ENCODE measurements around the gene LMTK2. TPM values are rescaled to one million over a fixed set of nuclear protein-coding genes. Genes with fewer than 3 reads are reported as not detected.

The LMTK2 gene
- total and polyA plus RNA-seq, 2 experiments from 2014 or later = 6.1 to 30.8 TPM

GRCh38 chr7:98214811-98215321 is 108.2 kb downstream of the LMTK2 start (continued):
- TF ChIP-seq ZNF462 (CRISPR knock-in tag; IDR thresholded peaks at IDR 0.05) = no peak

GRCh38 chr7:98215561-98216495 is 109.2 kb downstream of the LMTK2 start:
- H3K27ac Mint-ChIP-seq = no peak overlapping the region
- TF ChIP-seq ETS1 (IDR thresholded peaks at IDR 0.05) = no peak
- no peak for TF ChIP-seq JUNB (IDR thresholded peaks at IDR 0.05; ENCODE audit: unreplicated experiment)
- TF ChIP-seq EZH2phosphoT487 (IDR thresholded peaks at IDR 0.05; ENCODE audit: unreplicated experiment) = no peak
- TF ChIP-seq ZNF331 (CRISPR knock-in tag; IDR thresholded peaks at IDR 0.05; ENCODE audit: low read depth) = no peak
- no peak for TF ChIP-seq ZNF114 (CRISPR knock-in tag; IDR thresholded peaks at IDR 0.05)
- no peak for TF ChIP-seq STAT1 (IDR thresholded peaks at IDR 0.05; ENCODE audit: unreplicated experiment)
- no peak for TF ChIP-seq REST (IDR thresholded peaks at IDR 0.05; ENCODE audit: unreplicated experiment)
- no peak for TF ChIP-seq EZH2 (IDR thresholded peaks at IDR 0.05; ENCODE audit: low read depth, unreplicated experiment)

More at GRCh38 chr7:98215561-98216495, 109.2 kb downstream of the LMTK2 start:
- Histone ChIP-seq H3K79me2 (replicated peaks; ENCODE audit: insufficient read depth) (no peaks in the 10 kb centered on the region), H3K4me2 (no peak overlapping the region), H4K20me1 (replicated peaks; ENCODE audit: insufficient read depth) (no peaks in the 10 kb centered on the region), H3K4me1 (ENCODE audit: insufficient read depth) (peaks cover 5% of the 10 kb centered on the region; the same call in 1 of the 2 replicates), H2AFZ (no peak overlapping the region), H3K36me3 (ENCODE audit: insufficient read depth) (no peaks in the 10 kb centered on the region), H3K27ac (ENCODE audit: low read depth) (no peak overlapping the region), H3K9me2 (ENCODE audit: insufficient read depth) (no peaks in the 10 kb centered on the region), H3K27me3 (ENCODE audit: insufficient read depth) (no peaks in the 10 kb centered on the region), H3K4me3 (no peak overlapping the region), H3F3A (replicated peaks; ENCODE audit: low read depth) (no peaks in the 10 kb centered on the region)
- Mint-ChIP-seq H3K4me1 (peaks cover 8% of the 10 kb centered on the region), H3K4me3 (no peak overlapping the region; the same call in 2 of the 3 replicates), H3K9me3 (no peaks in the 10 kb centered on the region), H3K27me3 (ENCODE audit: insufficient read depth, low read depth, poor library complexity) (no peaks in the 10 kb centered on the region), H3K36me3 (ENCODE audit: low read depth) (no peaks in the 10 kb centered on the region)
- no peak for DNase-seq (ENCODE audit: low spot score)
- no peak for ATAC-seq
